ENCODE measurements around the gene OR52E6. TPM values are rescaled to one million over a fixed set of nuclear protein-coding genes. Genes with fewer than 3 reads are reported as not detected.

OR52E6 gene
- total RNA-seq, result not detected in 2 replicates

DNA sequence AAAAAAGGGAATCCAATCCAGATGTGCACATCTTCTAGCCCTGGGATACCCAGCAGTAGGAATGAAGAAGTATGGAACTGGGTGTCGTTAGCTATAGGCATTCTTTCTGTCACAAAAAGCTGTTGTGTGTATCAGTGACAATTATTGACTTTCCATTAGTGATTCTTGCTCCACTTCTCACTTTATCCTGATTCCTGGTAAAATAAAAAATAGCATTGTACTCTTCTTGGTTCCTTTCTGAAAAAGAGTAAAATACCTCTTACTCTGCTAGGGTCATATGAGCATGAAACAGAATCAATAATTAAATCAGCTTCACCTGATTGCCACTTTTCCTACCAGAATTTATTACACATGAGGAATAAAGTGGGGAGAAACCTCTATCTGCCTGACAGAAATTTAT is at the start of gene OR52E6:
Gene OR52E6, minus strand, starts transcription at position 101 of the 400 bp plus-strand sequence. Its CDS starts 0 bp downstream, at position 101.

DNA sequence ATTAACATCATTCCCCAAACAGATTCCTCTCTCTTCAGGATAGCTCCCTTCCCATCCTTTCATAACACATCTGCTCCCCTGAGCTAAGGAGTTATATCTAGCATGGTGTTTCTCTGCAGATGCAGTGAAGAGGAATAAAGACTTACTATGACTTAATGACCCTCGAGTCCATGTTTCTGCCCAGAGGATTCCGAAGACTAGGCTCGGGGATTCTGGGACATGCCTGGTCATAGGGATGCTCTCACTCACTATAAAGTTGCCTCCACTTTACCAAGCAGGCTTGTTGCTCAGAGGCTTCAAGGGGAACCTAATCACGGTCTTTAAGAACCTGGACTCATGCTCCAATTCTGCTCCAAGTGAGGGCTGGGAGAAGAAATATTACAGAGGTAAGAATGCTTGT is 38.6 kb upstream of the OR52E6 start, which contains the start of gene OR52E4:
Gene OR52E4, plus strand, starts transcription at position 301 of the 400 bp plus-strand sequence. CDS start 3,664 bp downstream, outside the sequence.

DNA sequence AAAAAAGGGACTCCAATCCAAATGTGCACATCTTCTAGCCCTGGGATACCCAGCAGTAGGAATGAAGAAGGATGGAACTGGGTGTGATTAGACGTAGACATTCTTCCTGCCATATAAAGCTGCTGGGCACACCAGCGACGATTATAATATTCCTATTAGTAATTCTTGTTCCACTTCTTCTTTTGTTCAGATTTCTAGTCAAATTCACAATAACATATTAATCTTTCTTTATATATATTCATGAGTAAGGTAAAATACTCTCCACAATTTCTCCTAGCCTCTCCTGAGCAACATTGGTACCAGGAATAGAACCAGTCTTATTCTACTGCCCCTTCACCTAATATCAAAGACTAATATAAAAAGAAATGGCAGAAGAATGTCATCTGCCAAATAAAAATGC is 15.9 kb upstream of the OR52E6 start, which contains the start of gene OR52E8:
Gene OR52E8, minus strand, starts transcription at position 101 of the 400 bp plus-strand sequence. Its CDS starts 0 bp downstream, at position 101.

DNA sequence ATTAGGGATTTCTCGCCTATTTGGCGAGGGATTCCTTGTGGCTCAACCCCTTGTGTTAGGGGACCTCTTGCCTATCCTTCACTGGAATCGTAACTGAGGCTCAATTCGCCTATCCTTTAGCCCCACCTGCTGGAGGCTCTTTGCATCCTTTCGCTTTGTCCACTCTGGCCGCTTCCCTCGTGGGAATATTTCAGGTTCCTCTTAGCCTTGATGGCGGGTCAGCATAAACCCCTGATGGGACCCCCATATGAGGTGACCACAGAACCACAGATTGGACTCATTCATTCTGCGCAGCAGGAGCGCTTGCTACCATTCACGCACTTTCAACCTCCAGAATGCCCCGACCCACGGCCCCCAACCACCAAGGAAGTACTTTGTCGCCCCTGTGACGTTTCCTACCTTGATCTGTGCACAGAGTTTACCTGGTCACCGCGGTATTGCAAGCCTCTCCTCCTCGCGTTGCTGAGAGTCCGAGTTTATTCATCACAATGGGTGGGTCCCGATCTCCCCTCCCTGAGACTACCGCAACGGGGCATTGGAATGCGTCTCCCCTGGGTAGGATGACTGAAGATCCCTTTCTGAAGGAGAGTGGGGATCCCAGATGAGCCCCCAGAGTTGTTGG is 33.1 kb downstream of the OR52E6 start, which contains the start of gene OR52N2:
Gene OR52N2, plus strand, starts transcription at position 425 of the 622 bp plus-strand sequence. CDS start 11,412 bp downstream, outside the sequence.

DNA sequence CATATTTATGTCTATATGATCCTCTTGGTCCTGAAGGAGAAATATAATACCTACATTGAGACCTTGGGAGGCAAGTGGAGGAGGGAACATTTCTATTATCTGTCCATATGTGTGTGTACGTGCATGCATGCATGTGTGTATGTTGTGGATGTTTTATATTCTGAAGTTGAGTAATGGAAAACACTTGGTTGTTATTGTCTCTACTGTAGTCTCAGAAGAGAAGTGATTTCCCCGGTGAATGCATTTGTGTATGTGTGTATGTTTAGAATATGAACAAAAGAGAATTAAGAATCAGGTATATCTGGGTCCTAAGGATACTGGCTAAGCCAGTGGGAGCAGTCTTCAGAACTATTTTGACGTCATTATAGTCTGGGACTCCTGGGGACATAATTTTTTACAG is 50.5 kb downstream of the OR52E6 start, which contains the start of gene OR52N1:
Gene OR52N1, minus strand, starts transcription at position 101 of the 400 bp plus-strand sequence. CDS start 2,449 bp downstream, outside the sequence.

Other genes starting within 250 kb of the OR52E6 start
- 2.5 and 3.8 TPM in 2 replicates for gene TRIM6, start 245.3 kb downstream of the OR52E6 start, total RNA-seq
- 19.4 and 23.1 TPM in 2 replicates for gene TRIM34, start 216.9 kb downstream of the OR52E6 start, total RNA-seq
- 37.8 and 45.6 TPM in 2 replicates for gene TRIM5, start 156.8 kb downstream of the OR52E6 start, total RNA-seq
- 151 and 208 TPM in 2 replicates for gene TRIM22, start 152.1 kb downstream of the OR52E6 start, total RNA-seq
- under 0.01 TPM in 1 of 2 replicates, not detected in the other for gene OR56B1, start 105.4 kb downstream of the OR52E6 start, total RNA-seq
- gene OR52N4, start 87.7 kb downstream of the OR52E6 start, total RNA-seq, result 0.17 TPM in 1 of 2 replicates, not detected in the other
- not detected in 2 replicates for gene OR52N5, start 58.5 kb downstream of the OR52E6 start, total RNA-seq
- gene OR52N1, start 50.6 kb downstream of the OR52E6 start, total RNA-seq, result not detected in 2 replicates
- gene OR52N2, start 33.0 kb downstream of the OR52E6 start, total RNA-seq, result not detected in 2 replicates
- not detected in 2 replicates for gene OR52E8, start 15.8 kb upstream of the OR52E6 start, total RNA-seq
- not detected in 2 replicates for gene OR52E4, start 38.7 kb upstream of the OR52E6 start, total RNA-seq
- not detected in 2 replicates for gene OR52E5, start 51.3 kb upstream of the OR52E6 start, total RNA-seq
- gene OR56A3, start 100.4 kb upstream of the OR52E6 start, total RNA-seq, result not detected in 2 replicates
- not detected in 2 replicates for gene OR56A5, start 126.6 kb upstream of the OR52E6 start, total RNA-seq
- gene OR52L1, start 145.1 kb upstream of the OR52E6 start, total RNA-seq, result not detected in 2 replicates
- gene OR56A4, start 165.0 kb upstream of the OR52E6 start, total RNA-seq, result not detected in 2 replicates
- gene OR56A1, start 188.9 kb upstream of the OR52E6 start, total RNA-seq, result under 0.01 TPM in 1 of 2 replicates, not detected in the other